ENCODE measurements around the gene RPL14. TPM values are rescaled to one million over a fixed set of nuclear protein-coding genes. Genes with fewer than 3 reads are reported as not detected.

The RPL14 gene
- total and polyA plus RNA-seq, 2 of the 13 experiments (the other 11 are each of a cell fraction or from before 2014, with no cell fraction given): 502 to 1,291 TPM

DNA sequence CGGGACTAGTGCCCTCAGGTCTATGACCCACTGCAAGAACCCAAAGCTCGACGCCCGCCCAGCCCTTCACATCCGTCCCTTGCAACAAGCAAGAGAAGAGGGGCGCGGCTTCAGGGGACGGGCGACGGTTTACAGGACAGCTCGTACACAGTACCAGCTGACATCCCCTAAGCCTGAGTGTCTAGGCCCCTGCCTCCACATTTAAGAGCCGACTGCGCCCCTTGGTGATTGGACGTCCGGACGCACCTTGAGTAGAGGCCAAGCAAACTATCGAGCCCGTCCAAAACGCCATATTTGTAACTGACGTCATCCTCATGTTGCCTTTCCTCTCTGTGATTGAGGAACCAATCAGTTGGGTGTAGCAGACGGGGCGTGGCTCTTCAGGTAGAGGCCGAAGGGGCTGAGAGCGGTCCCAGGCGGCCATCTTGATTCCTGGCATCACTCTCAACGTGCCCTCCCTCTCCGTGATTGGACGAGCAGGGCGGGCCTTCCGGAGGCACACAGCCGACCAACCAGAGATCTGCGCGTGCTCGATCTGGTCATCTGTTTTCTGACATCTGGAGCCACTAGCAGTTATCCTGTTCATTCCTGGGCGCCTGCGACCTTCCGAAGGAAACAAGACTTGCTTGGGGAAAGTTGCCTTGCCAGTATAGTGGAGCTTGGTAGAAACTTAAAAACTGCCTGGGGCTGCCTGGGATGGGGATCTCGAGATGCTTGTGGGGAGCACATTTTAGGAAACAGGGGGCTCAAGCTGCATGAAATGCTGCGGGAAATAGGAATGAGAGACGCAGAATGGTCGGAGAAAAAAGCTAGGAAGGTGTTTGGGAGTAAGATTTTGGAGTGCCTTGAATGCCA lies 4.0 kb upstream of the RPL14 start (continued):
- TF ChIP-seq, protein P1, sequence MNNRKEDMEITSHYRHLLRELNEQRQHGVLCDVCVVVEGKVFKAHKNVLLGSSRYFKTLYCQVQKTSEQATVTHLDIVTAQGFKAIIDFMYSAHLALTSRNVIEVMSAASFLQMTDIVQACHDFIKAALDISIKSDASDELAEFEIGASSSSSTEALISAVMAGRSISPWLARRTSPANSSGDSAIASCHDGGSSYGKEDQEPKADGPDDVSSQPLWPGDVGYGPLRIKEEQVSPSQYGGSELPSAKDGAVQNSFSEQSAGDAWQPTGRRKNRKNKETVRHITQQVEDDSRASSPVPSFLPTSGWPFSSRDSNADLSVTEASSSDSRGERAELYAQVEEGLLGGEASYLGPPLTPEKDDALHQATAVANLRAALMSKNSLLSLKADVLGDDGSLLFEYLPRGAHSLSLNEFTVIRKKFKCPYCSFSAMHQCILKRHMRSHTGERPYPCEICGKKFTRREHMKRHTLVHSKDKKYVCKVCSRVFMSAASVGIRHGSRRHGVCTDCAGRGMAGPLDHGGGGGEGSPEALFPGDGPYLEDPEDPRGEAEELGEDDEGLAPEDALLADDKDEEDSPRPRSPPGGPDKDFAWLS (CRISPR knock-in tag; IDR thresholded peaks at IDR 0.05; ENCODE audit: borderline replicate concordance): no peak
- TF ChIP-seq, protein P2, sequence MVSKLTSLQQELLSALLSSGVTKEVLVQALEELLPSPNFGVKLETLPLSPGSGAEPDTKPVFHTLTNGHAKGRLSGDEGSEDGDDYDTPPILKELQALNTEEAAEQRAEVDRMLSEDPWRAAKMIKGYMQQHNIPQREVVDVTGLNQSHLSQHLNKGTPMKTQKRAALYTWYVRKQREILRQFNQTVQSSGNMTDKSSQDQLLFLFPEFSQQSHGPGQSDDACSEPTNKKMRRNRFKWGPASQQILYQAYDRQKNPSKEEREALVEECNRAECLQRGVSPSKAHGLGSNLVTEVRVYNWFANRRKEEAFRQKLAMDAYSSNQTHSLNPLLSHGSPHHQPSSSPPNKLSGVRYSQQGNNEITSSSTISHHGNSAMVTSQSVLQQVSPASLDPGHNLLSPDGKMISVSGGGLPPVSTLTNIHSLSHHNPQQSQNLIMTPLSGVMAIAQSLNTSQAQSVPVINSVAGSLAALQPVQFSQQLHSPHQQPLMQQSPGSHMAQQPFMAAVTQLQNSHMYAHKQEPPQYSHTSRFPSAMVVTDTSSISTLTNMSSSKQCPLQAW (CRISPR knock-in tag; IDR thresholded peaks at IDR 0.05): peak; percentile 84
- TF ChIP-seq NCOA1 (CRISPR knock-in tag; IDR thresholded peaks at IDR 0.05) (no peak), ZSCAN9 (CRISPR knock-in tag; IDR thresholded peaks at IDR 0.05; ENCODE audit: borderline replicate concordance) (no peak; the same call in 1 of the 2 replicates), EHMT2 (IDR thresholded peaks at IDR 0.05; ENCODE audit: borderline replicate concordance, low read depth, low read length) (no peak), MAFG (CRISPR knock-in tag; IDR thresholded peaks at IDR 0.05) (no peak), KLF15 (CRISPR knock-in tag; IDR thresholded peaks at IDR 0.05; ENCODE audit: borderline replicate concordance) (no peak), SALL2 (CRISPR knock-in tag; IDR thresholded peaks at IDR 0.05) (no peak), CENPT (CRISPR knock-in tag; IDR thresholded peaks at IDR 0.05; ENCODE audit: low read depth) (no peak; the same call in 1 of the 2 replicates), NCOA5 (CRISPR knock-in tag; IDR thresholded peaks at IDR 0.05) (no peak), ZBTB1 (CRISPR knock-in tag; IDR thresholded peaks at IDR 0.05; ENCODE audit: borderline replicate concordance) (no peak), ZNF205 (CRISPR knock-in tag; IDR thresholded peaks at IDR 0.05) (0 out of 2 replicates have a peak, but pooled peaks have one; percentile 36), ERF (CRISPR knock-in tag; IDR thresholded peaks at IDR 0.05) (peak; percentile 81; the same call in 1 of the 2 replicates), YEATS2 (CRISPR knock-in tag; IDR thresholded peaks at IDR 0.05; ENCODE audit: borderline replicate concordance) (peak; percentile 80)
- TF ChIP-seq, protein P3, sequence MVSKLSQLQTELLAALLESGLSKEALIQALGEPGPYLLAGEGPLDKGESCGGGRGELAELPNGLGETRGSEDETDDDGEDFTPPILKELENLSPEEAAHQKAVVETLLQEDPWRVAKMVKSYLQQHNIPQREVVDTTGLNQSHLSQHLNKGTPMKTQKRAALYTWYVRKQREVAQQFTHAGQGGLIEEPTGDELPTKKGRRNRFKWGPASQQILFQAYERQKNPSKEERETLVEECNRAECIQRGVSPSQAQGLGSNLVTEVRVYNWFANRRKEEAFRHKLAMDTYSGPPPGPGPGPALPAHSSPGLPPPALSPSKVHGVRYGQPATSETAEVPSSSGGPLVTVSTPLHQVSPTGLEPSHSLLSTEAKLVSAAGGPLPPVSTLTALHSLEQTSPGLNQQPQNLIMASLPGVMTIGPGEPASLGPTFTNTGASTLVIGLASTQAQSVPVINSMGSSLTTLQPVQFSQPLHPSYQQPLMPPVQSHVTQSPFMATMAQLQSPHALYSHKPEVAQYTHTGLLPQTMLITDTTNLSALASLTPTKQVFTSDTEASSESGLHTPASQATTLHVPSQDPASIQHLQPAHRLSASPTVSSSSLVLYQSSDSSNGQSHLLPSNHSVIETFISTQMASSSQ (IDR thresholded peaks at IDR 0.05; ENCODE audit: low read depth): no peak
- TF ChIP-seq, protein P3 (CRISPR knock-in tag; IDR thresholded peaks at IDR 0.05; ENCODE audit: borderline replicate concordance): 0 out of 2 replicates have a peak, but pooled peaks have one; percentile 44
- TF ChIP-seq, protein P4, sequence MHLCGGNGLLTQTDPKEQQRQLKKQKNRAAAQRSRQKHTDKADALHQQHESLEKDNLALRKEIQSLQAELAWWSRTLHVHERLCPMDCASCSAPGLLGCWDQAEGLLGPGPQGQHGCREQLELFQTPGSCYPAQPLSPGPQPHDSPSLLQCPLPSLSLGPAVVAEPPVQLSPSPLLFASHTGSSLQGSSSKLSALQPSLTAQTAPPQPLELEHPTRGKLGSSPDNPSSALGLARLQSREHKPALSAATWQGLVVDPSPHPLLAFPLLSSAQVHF (CRISPR knock-in tag; IDR thresholded peaks at IDR 0.05): no peak
- TF ChIP-seq, protein P5, sequence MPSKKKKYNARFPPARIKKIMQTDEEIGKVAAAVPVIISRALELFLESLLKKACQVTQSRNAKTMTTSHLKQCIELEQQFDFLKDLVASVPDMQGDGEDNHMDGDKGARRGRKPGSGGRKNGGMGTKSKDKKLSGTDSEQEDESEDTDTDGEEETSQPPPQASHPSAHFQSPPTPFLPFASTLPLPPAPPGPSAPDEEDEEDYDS (CRISPR knock-in tag; IDR thresholded peaks at IDR 0.05): peak; percentile 98
